Occipital lobe (tissue), 2 donors: Measurements from ENCODE around the gene NDUFS8. TPM values are rescaled to one million over a fixed set of nuclear protein-coding genes. Genes with fewer than 3 reads are reported as not detected.

ENCODE experiments used
- DNase-seq: peaks from one replicate; lab custom pipeline; 2025; lab: John Stamatoyannopoulos, UW
- total RNA-seq: library from RNA; depleted of rRNA; stranded (reverse); fragments of >200 nt; gene quantifications from one replicate; pipeline ENCODE4 v1.2.3, GENCODE V29; 2014

The NDUFS8 gene
- total RNA-seq, 1 donor from 2014 or later: 42.3 TPM

DNA sequence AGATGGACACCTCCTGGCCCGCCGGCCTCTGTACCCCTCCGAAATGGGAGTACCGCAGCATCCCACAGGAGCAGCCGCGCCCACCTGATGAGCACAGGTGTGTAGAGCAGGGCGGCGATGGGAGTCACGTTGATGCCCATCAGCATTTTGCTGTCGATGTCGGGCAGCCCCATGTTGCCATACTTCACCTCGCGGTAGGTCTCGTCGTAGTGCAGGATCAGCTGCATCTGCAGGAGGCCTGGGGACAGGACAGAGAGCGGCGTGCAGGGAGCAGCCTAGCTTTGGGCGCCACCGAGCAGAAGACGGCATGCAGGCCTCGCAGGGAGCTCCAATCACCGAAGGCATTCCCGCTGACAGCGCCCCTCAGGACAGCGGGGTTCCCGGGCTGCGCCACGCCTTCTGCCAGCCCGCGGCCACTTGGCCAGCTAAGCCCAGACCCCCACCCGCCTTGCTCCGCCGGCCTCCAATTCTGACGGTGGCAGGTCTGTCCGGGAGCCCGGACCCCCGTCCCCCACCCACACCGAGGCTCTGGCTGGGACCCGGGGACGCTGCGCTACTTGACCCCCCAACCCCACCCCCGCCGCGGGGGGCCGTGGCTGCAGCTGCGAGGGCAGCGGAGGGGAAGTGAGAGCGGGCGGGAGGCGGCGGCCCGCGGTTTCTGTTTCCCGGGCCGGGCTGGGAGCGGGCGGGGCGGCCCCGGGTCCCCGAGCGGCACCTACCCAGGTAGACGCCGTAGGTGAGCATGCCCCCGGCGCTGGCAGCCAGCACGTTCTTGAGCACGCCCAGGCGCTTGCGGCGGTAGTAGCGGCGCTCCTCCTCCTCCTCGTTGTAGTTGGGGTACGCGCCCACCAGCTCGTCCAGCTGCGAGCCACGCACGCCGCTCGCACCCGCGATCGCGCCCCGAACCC lies 27.3 kb upstream of the NDUFS8 start:
- no peak for DNase-seq

DNA sequence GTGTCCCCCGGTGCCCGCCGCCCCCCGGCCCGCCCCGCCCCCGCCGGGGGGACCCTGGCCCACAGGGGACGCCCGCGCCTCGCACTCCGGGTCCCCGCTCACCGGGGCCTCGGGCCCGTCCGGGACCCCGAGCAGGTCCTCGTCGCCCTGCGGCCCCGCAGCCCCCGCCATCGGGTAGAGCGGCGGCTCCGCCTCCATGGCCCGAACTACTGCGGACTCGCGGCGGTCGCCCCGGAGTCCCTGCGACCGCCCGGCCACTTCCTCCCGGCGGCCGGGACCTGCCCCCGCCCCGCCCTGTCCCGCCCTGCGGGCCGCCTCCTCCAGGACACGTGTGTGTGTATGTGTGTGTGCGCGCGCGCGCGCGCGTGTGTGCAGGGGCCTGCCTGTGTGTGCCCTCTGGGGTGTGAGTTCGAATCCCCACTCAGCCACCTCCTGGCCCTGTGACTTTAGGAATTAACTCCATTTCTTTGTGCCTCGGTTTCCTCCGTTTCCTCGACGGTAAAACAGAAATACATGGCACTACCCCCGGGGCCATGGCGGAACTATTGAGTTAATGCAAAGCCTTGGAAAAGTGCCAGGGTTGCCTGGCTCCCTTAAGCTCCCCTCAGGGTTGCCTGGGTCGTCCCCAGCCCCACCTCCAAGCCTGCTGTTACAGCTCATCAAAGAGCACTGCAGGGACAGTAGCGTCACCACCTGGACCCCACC lies 26.5 kb upstream of the NDUFS8 start, which contains the start of gene UNC93B1:
UNC93B1 (minus strand) TSS at position 252 of the 705 bp plus-strand sequence; CDS start at position 198, 54 bp downstream.
- peak; percentile 36 for DNase-seq

DNA sequence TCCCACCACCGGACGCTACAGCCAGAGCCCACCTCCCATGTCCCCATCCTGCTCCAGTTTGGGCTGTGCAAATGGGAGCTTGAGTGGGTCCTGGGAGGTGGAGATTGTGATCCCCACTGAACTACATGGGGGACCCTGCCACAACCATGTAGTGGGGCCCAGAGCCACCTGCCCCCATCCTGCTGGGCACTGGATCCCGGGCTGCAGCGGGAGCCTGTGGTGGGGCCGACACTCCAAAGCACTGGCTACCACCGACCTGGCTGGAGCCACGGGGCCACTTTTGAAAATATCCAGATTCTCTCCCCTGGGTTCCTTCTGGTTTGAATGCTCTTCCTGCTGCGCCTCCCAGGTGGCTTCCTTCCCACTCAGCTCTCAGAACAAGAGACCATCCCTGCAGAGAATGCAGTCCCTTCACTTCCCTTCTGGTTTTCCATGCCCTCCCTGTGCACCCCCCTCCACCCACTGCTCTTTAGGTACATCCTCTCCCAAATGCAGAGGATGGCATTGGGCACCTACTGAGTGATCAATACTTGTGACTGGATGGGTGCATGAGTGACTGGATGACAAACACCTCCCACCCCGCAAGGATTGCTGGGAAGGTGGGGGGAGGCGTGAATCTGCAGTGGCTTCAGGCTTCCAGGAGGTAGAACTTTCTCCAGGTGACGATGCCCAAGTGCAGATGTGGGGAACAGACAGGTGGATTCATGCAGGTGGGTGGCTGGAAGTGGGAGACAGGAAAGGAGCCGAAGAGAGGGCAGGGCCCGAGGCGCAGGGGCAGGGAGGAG lies 25.7 kb upstream of the NDUFS8 start:
- no peak for DNase-seq

DNA sequence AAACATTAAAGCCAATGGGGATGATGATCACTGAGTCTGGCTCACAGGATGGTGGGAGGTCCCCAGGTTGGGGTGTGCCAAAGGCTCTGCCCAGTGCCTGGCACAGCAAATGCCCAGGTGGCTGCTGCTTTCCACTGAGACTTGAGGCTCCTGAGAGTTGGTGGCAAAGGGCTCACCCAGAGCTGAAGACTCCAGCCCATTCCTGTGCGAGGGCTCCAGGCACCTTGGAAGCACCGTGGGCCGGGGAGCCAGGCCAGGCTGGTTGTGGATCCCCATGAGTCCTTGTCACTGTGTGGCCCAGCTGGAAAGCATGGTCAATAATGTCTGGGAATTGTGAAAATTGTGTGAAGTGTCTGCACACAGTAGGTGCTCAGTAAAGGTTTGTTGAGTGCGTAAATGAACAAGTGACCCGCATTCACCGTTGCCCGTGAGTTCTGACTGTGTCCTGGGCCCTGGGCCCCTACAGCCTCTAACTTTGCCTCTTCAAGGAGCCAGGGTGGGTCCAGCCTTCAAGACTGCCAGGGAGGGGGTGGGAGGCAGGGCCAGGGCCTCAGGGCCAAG lies 23.8 kb upstream of the NDUFS8 start:
- no peak for DNase-seq

DNA sequence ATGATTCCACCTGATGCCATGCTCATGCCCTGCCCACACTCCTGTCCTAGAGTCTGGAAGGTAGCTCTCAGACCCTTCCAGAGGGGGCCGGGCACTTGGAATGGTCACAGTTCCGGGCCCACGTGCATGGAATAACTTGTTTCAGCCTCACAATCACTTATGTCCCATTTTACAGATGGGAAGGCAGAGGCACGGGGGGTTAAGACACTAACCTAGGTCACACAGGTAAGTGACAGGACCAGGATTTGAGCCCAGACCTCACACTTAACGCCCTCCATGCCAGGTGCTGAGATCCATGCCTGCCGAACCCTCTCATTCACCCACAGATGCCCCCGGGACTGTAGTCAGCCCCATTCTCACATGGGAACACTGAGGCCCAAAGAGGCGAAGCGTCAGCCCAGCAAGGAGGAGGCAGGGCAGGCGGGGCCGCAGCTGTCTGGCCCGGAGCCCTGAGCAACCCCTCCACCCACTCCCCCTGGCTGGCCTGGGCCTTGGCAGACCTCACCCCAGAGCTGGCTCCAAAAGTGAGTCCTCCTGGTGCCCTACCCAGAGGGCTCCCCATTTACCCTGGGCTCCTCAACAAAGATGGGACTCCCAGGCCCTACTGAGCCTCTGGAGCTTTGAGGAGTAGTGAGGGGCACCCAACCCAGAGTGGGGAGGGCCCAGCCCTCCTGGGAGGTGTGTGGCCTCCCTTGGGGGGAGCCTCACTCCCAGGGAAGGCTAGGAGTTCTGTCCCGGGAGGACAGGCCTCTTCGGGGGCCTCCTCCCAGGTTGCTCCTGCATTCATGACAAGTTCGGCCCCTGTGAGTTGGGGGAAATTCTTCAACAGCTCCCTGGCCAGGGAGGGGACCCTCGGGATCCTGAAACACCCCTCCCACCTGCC lies 22.7 kb upstream of the NDUFS8 start:
- DNase-seq: no peak

DNA sequence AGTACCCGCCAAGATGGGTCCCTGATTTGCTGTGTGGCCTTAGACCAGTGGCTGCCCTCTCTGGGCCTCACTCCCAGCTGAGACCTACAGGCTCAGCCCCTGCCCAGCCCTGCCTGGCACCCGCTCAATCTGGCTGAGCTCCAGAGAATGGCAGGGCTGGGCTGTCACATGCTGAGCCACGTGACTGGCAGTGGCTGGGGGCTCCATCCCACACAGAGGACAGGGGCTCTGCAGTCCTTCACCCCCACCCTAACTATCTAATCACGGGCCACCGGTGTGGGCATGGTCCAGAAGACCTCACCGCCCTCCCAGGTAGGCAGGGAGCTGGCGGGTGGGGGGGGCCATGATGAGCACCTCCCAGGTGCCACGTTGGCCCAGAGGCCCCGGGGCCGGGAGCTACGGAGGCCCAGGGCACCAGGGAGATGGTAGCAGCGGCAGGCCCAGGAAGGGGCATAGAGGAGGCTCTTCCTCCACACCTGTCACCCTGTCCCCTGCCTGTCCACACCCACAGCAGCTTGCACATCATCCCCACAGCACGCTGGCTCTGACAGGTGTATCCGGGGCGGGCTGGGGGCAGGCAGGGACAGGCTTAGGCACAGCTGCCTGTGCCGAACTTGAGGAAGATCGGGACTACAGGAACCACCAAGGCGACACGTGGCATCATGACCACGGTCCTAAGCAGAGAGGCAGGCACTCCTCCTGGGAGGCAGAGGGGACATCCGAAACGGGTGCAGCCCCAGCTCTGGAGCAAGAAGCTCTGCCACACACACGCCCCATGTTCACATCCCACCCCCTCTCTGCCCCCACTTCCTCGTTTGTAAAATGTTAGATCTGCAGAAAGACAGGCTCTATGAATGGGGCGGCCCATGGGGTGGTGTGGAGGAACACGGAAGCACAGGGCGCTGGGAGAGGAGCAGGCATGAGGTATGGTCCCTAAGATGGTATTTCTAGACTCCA lies 21.8 kb upstream of the NDUFS8 start:
- no peak for DNase-seq

DNA sequence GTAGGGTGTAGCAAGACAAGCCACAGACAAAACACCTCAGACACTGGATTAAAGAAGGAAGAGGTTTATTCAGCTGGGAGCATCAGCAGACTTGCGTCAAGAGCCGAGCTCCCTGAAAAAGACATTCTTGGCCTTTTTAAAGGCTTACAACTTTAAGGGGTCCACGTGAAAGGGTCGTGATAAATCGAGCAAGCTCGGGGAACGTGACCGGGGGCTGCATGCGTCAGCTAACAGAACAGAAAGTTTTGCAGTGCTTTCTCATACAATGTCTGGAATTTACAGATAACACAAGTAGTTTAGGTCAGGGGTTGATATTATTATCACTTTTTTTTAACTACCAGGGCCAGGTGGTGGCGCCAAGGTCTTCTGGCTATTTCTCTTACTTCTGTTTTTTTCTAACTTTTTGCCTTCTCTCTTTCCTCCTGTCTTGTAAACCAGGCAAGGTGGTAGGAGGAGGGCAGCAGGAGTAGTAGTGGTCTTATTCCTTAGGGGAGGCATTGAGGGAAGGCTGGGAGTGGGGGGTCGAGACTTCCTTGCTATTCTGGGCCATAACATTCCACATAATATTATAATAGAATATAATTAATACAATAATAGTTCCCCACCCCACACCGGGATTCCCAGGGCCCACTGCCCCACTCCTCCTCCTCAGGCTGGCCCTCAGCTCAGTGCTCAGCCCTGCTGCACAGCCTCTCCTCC lies 20.9 kb upstream of the NDUFS8 start:
- no peak for DNase-seq

DNA sequence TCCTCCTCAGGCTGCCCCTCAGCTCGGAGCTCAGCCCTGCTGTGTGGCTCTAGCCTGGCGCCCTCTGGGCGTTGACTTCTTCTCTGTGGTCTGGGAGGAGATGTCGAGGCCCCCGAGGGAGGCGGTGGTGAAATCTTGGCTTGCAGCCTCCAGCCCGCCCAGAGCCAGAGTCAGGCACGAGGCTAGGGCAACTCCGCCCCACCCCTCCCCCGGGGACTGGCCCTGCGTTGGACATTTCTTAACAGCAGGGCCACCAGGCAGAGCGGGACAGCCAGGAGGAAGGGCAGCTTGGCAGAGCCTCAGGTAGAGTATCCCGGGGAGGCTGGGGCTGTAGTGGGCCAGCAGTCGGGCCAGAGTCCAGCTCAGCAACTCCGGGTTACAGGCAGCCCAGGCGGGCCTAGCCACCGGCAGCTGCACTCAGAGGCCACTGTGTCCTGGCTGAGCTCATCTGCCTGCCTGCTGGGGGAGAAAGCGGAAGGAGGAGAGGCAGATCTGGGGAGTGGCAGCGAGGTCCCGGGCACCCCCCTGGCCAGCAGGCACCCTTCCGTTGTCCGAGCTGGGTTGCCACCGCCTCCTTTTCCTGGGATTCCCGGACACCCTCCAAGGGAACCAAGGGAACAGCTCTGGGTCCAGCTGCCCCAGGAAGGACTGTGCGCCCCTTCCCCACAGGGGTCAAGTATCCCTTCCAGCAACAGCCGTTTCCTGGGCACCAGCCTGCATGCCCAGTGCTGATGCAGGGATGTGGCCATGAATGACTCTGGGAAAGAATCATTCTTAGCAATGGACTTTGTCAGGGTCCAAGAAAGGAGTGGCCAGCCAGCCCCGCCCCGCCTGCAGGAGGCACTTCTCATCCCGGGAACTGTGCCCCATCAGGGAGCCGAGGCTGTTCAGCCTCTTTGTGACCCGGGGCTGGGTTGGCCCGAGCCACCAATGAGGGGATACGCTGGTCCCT lies 20.1 kb upstream of the NDUFS8 start, which contains the start of gene ALDH3B1:
ALDH3B1 (plus strand) TSS at position 238 of the 952 bp plus-strand sequence. CDS start 4,971 bp downstream, outside the sequence.
- peak; percentile 60 for DNase-seq

DNA sequence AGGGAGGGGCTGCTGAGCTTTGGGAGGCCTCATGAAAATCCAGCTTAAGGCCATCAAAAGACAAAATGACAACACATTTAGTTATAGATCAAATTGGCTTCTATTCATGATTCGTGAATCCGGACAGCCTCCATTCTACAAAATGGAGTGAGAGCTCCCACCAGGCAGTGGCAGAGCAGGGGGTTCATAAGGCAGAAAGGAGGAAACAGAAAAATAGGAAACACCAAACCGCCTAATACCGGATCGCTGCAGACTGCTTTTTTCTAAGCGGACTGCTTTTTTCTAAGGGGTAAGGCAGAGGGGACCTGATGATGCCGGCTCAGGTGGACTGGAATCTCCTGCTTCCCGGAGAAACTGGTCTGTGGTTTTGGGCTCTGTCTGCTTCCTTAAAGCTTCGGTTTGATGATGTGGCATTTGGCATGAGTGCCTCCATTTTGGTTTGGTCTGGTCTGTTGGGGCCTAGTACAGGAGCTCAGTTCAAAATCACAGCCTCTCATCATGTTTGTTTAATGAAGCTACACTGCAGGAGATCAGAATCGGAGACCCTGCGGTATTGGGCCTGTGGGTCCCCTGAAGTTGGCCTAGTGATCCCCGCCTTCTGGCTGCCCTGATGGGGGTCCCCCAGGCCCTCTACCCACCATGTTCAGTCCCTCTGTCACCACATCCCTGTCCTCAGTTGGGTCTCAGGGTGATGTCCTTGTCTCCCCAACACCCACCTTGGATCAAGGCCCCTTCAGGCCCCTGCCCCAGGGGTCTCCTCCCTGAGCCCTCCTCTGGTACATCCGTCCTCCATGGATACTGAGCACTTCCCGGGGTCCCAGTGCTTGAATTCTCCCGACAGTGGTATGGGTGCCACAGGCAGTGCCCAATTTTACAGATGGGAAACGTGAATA lies 19.2 kb upstream of the NDUFS8 start:
- no peak for DNase-seq

DNA sequence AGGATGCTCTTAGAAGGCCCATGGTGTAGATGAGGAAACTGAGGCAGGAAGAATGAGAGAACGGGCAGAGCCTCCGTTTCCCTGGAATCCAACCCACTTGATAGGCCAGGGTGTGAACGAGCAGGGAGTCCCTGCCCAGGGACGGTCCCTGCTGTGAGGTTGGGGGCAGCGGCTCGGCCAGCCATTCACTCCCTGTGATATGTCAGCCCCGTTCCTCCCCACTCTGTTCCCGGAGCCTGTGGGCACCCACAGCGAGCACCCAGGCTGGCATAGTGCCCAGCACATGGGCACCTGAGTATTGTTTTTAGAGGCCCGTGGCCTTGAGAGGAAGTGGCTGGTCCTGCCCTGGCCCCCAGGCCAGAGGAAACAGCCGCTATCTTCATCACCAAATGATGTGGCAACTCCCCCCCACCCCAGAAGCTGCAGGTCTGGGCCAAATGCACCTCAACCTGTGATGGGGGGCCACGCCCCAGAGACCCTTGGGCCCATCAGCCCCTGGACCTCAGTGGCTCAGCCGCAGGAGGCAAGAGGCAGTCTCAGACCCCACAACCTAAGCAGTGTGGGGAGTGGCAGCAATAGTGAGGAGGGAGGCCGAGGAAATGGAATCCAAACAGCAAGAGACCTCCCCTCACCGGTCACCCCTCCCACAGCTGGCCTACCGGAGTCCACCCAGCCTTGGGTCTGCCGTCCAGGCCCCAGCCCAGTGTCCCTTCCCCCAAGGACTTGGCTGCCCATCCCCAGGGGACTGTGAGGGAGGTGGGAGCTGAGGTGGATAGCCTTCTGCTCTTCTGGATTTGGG lies 18.2 kb upstream of the NDUFS8 start:
- DNase-seq: no peak

DNA sequence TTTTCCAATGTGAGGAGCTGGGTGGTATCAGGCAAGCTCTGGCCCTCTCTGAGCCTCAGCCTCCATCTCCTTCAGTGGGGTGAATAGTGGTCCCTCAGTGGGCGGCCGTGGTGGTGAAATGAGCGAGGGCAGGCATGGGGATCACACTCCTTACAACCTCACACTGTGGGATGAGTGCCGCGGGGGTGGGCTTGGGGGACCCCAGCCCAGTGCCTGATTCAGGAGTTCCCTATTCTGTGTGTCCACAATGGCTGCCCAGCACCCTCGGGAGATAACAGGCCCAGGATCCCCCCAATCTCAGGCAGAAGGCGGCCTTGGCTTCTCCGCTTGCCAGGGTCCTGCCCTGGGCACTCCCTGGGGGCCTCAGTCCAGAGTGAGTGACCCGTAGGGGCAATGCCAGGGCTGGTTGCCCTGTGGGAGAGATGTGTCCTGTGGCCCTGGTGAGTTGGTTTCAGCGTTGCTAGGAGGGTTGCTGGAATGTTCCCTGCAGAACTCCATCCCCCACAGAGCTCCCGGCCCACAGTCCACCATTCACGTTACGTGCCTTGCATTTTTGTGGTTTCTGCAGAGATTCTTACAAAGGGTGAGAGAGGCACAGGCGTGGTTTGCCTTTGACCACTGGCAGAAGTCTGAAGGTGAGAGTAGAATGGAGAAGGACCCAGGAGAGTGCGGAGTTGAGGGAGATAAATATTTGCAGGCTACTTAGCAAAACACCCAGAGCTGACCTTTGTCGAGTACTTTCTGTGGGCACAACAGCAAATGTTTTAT lies 17.5 kb upstream of the NDUFS8 start:
- no peak for DNase-seq

DNA sequence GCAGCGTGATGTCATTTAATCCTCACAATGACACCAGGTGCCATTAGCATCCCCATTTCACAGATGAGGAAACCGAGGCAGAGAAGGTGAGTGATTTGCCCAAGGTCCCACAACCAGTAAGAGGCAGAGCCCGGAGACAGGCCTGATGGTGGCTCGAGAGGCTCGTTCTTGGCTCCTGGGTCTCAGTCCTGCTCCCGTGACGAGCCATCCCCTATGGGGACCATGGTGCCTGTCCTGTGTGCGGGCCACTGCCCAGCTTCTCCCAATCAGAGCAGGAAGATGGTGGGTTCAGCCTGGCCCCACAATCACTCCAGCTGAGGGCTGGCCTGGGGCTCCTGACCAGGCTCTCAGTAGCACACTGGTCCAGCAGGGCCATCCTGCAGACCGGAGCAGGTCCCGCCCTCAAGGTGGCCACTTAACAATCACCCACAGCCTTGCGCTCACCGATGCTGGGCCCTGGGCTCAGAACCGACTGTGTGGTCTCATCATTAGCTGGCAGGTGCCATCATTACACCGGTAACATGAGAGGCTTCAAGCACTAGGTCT lies 16.8 kb upstream of the NDUFS8 start:
- DNase-seq: no peak

DNA sequence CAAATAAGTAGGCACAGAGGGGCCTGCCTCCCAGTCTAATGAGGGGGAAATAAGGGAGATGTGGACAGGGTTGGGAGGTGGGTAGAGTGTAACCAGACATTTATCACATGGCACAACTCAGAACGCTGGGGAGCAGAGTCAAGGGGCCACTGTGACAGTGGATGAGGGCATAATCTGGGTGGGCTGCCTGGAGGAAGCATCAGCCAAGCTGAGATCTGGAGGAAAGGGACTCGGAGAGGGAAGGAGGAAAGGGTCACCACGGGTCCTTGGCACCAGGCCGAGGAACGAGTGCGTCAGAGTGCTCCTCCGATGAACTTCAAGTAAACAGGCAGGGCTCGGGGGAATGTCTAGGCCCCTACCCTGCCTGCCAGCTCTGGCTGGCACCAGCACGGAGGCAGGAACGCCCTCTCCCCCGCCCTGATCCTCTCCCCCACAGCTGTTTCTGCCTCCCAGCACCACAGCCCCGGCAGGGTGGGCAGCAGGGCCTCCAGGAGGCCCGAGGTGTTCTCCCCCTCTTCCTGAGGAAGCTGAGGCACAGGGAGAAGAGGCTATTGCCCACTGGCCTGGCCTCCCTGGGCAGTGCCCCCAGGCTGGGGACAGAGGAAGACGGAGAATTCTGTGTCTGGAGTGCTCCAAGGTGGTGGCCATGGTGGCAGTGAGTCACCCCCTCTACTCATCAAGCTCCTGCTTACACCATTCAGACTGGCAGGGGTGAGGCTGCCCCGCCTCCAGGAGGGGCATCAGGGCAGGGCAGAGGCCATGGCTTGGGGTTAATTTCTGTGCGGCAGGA lies 16.1 kb upstream of the NDUFS8 start:
- no peak for DNase-seq
